Coronary artery (tissue), 2 donors: Measurements from ENCODE around the gene FBXO42.

Experiments used
- DNase-seq: peaks from one replicate; pipeline ENCODE4 v3.0.0-alpha.2; 2017; ENCODE audit warnings: low spot score
- H3K27ac ChIP-seq, 2 donors: fragments of 200-600 bp; sonication (generic); one replicate each; pipeline ENCODE4 v1.5.1; 2016 to 2019
- H3K4me3 ChIP-seq: fragments of 200-600 bp; sonication (generic); 2 replicates; pipeline ENCODE4 v1.5.1; 2016; ENCODE audit warnings: mild to moderate bottlenecking, moderate library complexity
- CTCF ChIP-seq: fragments of 200-600 bp; sonication (generic); IDR thresholded peaks from one replicate; pipeline ENCODE4 v1.5.1; 2019; ENCODE audit warnings: antibody characterized with exemption

Gene FBXO42

GRCh38 chr1:16340673-16341072, 11.6 kb downstream of the FBXO42 start:
- no peak overlapping the region for H3K4me3 ChIP-seq
- no peak overlapping the region for H3K27ac ChIP-seq
- DNase-seq: no peak
- no peak for TF ChIP-seq CTCF

DNA sequence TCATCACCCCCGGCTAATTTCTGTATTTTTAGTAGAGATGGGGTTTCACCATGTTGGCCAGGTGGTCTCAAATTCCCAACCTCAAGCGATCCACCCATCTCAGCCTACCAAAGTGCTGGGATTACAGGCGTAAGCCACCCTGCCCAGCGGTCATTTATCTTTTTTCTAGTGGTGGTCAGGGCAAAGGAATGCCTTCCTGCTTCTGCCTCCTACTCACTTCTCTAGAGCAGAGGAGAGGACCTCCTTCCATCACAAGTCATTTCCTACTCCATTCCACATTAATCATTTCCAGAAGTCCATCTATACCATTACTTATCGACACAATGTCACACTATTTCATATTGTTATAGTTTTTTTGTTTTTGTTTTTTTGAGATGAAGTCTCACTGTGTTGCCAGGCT, 13.3 kb downstream of the FBXO42 start:
- TF ChIP-seq CTCF: no peak
- DNase-seq: no peak
- Histone ChIP-seq H3K4me3 (no peak overlapping the region), H3K27ac (no peak overlapping the region)

GRCh38 chr1:16334655-16335340, 17.5 kb downstream of the FBXO42 start:
- no peak for DNase-seq
- H3K4me3 ChIP-seq: no peak overlapping the region
- no peak overlapping the region for H3K27ac ChIP-seq
- TF ChIP-seq CTCF: no peak

DNA sequence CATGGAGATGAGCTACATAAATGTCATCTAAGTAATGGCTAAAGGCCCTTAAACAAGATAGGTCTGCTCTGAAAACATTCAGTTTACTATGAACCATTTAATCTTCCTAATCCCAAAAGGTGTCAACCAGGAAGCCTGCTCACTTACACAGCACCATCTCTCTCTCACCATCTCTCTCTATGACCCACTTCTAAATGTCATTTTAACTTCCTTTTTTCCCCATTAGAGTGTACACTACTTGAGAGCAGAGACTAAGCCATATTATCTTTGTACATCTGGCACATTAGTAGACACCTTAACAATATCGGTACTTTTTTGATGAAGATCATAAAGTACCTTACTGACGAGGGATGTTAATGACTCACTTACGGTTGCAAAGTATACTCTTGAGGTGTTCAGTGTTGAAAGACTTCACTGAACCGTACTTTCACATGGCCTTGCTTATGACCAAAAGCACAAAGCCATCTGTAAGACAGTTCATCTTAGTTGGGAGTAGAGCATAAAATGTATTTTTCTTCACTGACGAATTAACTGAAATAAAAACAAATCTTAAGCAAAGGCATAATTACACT, 25.4 kb downstream of the FBXO42 start:
- DNase-seq: no peak
- H3K27ac ChIP-seq: peak overlapping the region in 1 of 2 donors; percentile 16

GRCh38 chr1:16324456-16324890, 27.8 kb downstream of the FBXO42 start:
- no peak overlapping the region for H3K4me3 ChIP-seq
- peak; percentile 71 for DNase-seq
- no peak for TF ChIP-seq CTCF
- no peak overlapping the region for H3K27ac ChIP-seq

More for the DNA sequence above, 25.4 kb downstream of the FBXO42 start:
- TF ChIP-seq CTCF: no peak
- H3K4me3 ChIP-seq: no peak overlapping the region

DNA sequence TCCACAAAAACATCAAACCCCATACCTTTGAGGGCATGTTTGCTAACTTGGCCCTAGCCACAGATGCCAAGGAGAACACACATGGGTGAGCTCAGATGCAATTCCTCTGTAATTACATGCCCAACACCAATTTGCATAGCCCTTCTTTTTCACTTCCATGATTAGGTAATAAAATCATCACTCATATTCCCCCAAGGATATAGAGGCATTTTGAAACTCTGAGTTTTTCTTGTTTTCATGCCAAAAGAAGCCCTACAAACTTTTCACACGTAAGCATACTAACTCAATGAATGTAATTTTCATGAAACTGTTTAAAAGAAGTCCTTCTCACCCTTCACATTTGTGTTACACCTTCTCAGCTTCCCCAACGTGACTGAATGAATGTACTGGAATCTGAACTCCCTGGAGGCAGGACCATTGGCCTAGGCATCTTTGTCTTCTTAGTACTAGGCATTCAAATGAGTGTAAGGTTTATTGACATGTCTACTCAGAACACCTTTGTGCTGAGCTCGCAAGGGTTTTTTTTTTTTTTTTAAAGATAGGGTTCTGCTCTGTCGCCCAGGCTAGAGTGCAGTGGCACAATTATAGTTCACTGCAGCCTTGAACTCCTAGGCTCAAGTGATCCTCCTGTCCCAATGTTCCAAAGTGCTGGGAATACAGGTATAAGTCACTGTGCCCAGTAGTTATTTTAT, 31.0 kb downstream of the FBXO42 start:
- TF ChIP-seq CTCF: no peak

More for the DNA sequence above, 31.0 kb downstream of the FBXO42 start:
- no peak for DNase-seq
- Histone ChIP-seq H3K27ac (no peak overlapping the region), H3K4me3 (no peak overlapping the region)
